Ishikawa (cell line): ENCODE measurements around the gene SIM2.

Source experiments
- CEBPB ChIP-seq: IDR thresholded peaks from 2 replicates; pipeline ENCODE4 v1.6.1; 2012
- EGR1 ChIP-seq: IDR thresholded peaks from 2 replicates; pipeline ENCODE4 v1.6.1; 2012
- EP300 ChIP-seq: IDR thresholded peaks from 2 replicates; pipeline ENCODE4 v1.6.1; 2012; ENCODE audit warnings: borderline replicate concordance
- TEAD4 ChIP-seq: IDR thresholded peaks from 2 replicates; pipeline ENCODE4 v1.6.1; 2012
- YY1 ChIP-seq: IDR thresholded peaks from 2 replicates; pipeline ENCODE4 v1.6.1; 2012; ENCODE audit warnings: low read depth
- TF ChIP-seq, protein P1 (sequence below): IDR thresholded peaks from 2 replicates; pipeline ENCODE4 v1.6.1; 2012; ENCODE audit warnings: low read depth, mild to moderate bottlenecking

GRCh38 chr21:36671836-36672235 is 27.1 kb upstream of the SIM2 start:
- TF ChIP-seq CEBPB = no peak
- TF ChIP-seq, protein P1, sequence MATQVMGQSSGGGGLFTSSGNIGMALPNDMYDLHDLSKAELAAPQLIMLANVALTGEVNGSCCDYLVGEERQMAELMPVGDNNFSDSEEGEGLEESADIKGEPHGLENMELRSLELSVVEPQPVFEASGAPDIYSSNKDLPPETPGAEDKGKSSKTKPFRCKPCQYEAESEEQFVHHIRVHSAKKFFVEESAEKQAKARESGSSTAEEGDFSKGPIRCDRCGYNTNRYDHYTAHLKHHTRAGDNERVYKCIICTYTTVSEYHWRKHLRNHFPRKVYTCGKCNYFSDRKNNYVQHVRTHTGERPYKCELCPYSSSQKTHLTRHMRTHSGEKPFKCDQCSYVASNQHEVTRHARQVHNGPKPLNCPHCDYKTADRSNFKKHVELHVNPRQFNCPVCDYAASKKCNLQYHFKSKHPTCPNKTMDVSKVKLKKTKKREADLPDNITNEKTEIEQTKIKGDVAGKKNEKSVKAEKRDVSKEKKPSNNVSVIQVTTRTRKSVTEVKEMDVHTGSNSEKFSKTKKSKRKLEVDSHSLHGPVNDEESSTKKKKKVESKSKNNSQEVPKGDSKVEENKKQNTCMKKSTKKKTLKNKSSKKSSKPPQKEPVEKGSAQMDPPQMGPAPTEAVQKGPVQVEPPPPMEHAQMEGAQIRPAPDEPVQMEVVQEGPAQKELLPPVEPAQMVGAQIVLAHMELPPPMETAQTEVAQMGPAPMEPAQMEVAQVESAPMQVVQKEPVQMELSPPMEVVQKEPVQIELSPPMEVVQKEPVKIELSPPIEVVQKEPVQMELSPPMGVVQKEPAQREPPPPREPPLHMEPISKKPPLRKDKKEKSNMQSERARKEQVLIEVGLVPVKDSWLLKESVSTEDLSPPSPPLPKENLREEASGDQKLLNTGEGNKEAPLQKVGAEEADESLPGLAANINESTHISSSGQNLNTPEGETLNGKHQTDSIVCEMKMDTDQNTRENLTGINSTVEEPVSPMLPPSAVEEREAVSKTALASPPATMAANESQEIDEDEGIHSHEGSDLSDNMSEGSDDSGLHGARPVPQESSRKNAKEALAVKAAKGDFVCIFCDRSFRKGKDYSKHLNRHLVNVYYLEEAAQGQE = no peak
- TF ChIP-seq EGR1 = no peak
- TF ChIP-seq TEAD4 = no peak
- TF ChIP-seq EP300 = no peak
- TF ChIP-seq YY1 = no peak
